Measurements from ENCODE around the gene CREG2. TPM values are rescaled to one million over a fixed set of nuclear protein-coding genes. Genes with fewer than 3 reads are reported as not detected.

Gene CREG2
- polyA plus RNA-seq, 1 experiment: not detected

GRCh38 chr2:101364878-101365277 is 22.4 kb downstream of the CREG2 start:
- H3K9me3 ChIP-seq (ENCODE audit: control insufficient read depth, insufficient read depth, low read length): no peaks in the 10 kb centered on the region
- H3K27me3 ChIP-seq (ENCODE audit: control insufficient read depth, insufficient read depth, low read length): peaks cover 27% of the 10 kb centered on the region
- CTCF ChIA-PET: no interaction called here
- no peak overlapping the region for H3K4me3 ChIP-seq (ENCODE audit: low read depth, low read length)
- no peak for TF ChIP-seq CTCF (IDR thresholded peaks at IDR 0.05; ENCODE audit: low read depth, low read length)
- POLR2A ChIA-PET: no interaction called here
- no peak for DNase-seq (ENCODE audit: low read depth, low spot score)
- no peak overlapping the region for H3K27ac ChIP-seq (ENCODE audit: low read depth, low read length)

GRCh38 chr2:101362777-101363176 is 24.5 kb downstream of the CREG2 start:
- ChIA-PET CTCF (interaction anchor here (0.5 to 2.0 kb wide), 2 partner anchors 17 to 20 kb away, joined by 3 to 14 read pairs; no protein-coding TSS in a partner anchor), POLR2A (interaction anchor here (0.6 kb wide), 1 partner anchor 60 kb away, joined by 4 read pairs; no protein-coding TSS in a partner anchor)

GRCh38 chr2:101362316-101362715 is 25.0 kb downstream of the CREG2 start:
- Histone ChIP-seq H3K9me3 (ENCODE audit: control insufficient read depth, insufficient read depth, low read length) (no peaks in the 10 kb centered on the region), H3K27me3 (ENCODE audit: control insufficient read depth, insufficient read depth, low read length) (peaks cover 27% of the 10 kb centered on the region), H3K4me3 (ENCODE audit: low read depth, low read length) (no peak overlapping the region), H3K27ac (ENCODE audit: low read depth, low read length) (no peak overlapping the region)
- POLR2A ChIA-PET: no interaction called here
- no peak for DNase-seq (ENCODE audit: low read depth, low spot score)
- TF ChIP-seq CTCF (IDR thresholded peaks at IDR 0.05; ENCODE audit: low read depth, low read length): no peak
- CTCF ChIA-PET: interaction anchor here (0.5 to 2.0 kb wide), 2 partner anchors 17 to 20 kb away, joined by 3 to 14 read pairs; no protein-coding TSS in a partner anchor

More at GRCh38 chr2:101362777-101363176, 24.5 kb downstream of the CREG2 start:
- DNase-seq (ENCODE audit: low read depth, low spot score): no peak
- TF ChIP-seq CTCF (IDR thresholded peaks at IDR 0.05; ENCODE audit: low read depth, low read length): no peak
- Histone ChIP-seq H3K27me3 (ENCODE audit: control insufficient read depth, insufficient read depth, low read length) (peaks cover 27% of the 10 kb centered on the region), H3K27ac (ENCODE audit: low read depth, low read length) (no peak overlapping the region), H3K9me3 (ENCODE audit: control insufficient read depth, insufficient read depth, low read length) (no peaks in the 10 kb centered on the region), H3K4me3 (ENCODE audit: low read depth, low read length) (no peak overlapping the region)

GRCh38 chr2:101361522-101361921 is 25.8 kb downstream of the CREG2 start:
- Histone ChIP-seq H3K27ac (ENCODE audit: low read depth, low read length) (no peak overlapping the region), H3K27me3 (ENCODE audit: control insufficient read depth, insufficient read depth, low read length) (peaks cover 27% of the 10 kb centered on the region), H3K9me3 (ENCODE audit: control insufficient read depth, insufficient read depth, low read length) (no peaks in the 10 kb centered on the region), H3K4me3 (ENCODE audit: low read depth, low read length) (no peak overlapping the region)
- POLR2A ChIA-PET: no interaction called here
- CTCF ChIA-PET: interaction anchor here (0.5 to 2.0 kb wide), 2 partner anchors 19 to 283 kb away, joined by 3 to 14 read pairs; no protein-coding TSS in a partner anchor
- TF ChIP-seq CTCF (IDR thresholded peaks at IDR 0.05; ENCODE audit: low read depth, low read length): no peak
- DNase-seq (ENCODE audit: low read depth, low spot score): no peak

- Histone ChIP-seq H3K4me3 (ENCODE audit: low read depth, low read length) (no peak overlapping the region), H3K9me3 (ENCODE audit: control insufficient read depth, insufficient read depth, low read length) (no peaks in the 10 kb centered on the region), H3K27me3 (ENCODE audit: control insufficient read depth, insufficient read depth, low read length) (peaks cover 27% of the 10 kb centered on the region), H3K27ac (ENCODE audit: low read depth, low read length) (no peak overlapping the region)
- DNase-seq (ENCODE audit: low read depth, low spot score): no peak
- ChIA-PET POLR2A (no interaction called here), CTCF (interaction anchor here (0.5 kb wide), 1 partner anchor 283 kb away, joined by 3 read pairs; no protein-coding TSS in a partner anchor)
- TF ChIP-seq CTCF (IDR thresholded peaks at IDR 0.05; ENCODE audit: low read depth, low read length): no peak
Measured at GRCh38 chr2:101361121-101361520, 26.2 kb downstream of the CREG2 start.

Measured in AG04450 (cell line).